Measurements from ENCODE around the gene TMEM35A. TPM values are rescaled to one million over a fixed set of nuclear protein-coding genes. Genes with fewer than 3 reads are reported as not detected.
A peak's percentile ranks its signal among the peaks of the same experiment; 100 is the strongest.
"Not testable (repeated sequence)": the region's sequence is repeated elsewhere in the genome, so short reads cannot be mapped to it uniquely, and the experiment has no call there.

The TMEM35A gene, protein sequence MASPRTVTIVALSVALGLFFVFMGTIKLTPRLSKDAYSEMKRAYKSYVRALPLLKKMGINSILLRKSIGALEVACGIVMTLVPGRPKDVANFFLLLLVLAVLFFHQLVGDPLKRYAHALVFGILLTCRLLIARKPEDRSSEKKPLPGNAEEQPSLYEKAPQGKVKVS
- not detected for total RNA-seq

DNA sequence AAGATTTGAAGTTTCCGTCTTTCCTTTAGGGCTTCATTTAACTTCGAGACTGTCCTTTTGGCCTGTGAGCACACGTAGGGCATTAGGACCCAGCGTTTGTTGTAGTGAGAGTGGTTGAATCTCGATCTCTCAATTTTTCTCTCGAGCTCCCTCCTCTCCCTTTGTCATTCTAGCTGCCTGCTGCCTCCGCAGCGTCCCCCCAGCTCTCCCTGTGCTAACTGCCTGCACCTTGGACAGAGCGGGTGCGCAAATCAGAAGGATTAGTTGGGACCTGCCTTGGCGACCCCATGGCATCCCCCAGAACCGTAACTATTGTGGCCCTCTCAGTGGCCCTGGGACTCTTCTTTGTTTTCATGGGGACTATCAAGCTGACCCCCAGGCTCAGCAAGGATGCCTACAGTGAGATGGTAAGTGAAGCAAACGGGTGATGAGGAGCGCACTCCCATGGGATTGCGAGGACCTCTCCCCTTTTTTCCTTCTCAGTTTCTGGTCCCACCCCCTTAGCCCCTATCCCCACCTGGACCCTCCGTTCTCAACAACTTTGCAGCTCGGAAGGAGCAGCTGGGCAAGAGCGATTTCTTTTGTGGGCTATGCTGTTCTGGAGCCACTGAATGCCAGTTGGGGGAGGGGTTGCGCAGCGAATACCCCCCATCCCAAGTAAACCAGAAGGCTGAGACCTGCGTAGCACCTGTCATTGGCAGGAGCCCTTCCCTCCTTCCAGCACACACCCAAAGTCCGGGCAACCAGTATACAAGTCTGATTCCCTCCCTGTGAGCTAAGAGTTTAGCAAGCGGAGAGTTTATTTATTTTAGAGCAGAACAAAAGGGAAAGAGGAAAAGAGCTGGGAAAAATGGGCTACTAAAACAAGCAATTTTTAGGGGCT, at the start of gene TMEM35A:
Gene TMEM35A, plus strand, starts transcription at position 164 of the 883 bp plus-strand sequence. Its CDS starts 124 bp downstream, at position 288.
- Mint-ChIP-seq H3K9me3 (no peaks in the 10 kb centered on the region), H3K4me3 (no peak within 1 kb of the TSS), H3K27me3 (peaks cover 14 to 30% of the 10 kb centered on the region in 2 donors), H3K4me1 (ENCODE audit: low read depth in 2 of 2) (peaks cover 0 to 5% of the 10 kb centered on the region in 2 donors), H3K36me3 (no peaks in the 10 kb centered on the region), H3K27ac (no peak within 1 kb of the TSS)
- peak in 1 of 2 donors; percentile 40 for ATAC-seq
- no peak for DNase-seq (ENCODE audit: low spot score)

DNA sequence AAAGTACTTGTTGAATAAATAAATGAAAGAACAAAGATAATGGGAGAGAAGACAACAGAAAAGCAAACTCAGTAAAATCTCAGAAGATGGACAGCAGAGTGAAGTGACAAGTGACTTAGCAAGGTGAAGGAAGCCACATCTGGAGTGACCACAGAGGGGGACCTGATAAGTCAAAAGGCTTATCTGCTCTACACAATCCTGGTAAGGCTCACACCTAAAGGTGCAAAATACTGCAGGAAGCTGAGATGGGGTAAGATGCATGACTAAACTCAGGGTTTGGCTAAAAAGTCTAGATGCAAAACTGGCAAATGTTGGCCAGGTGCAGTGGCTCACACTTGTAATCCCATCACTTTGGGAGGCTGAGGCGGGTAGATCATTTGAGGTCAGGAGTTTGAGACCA, 49.0 kb upstream of the TMEM35A start:
- Mint-ChIP-seq H3K27ac (peak overlapping the region; percentile 33 to 36), H3K36me3 (peaks cover 32% of the 10 kb centered on the region), H3K4me3 (no peak overlapping the region), H3K9me3 (no peaks in the 10 kb centered on the region), H3K4me1 (ENCODE audit: low read depth in 2 of 2) (peaks cover 17 to 21% of the 10 kb centered on the region in 2 donors), H3K27me3 (peaks cover 0 to 5% of the 10 kb centered on the region in 2 donors)
- no peak for DNase-seq (ENCODE audit: low spot score)
- peak; percentile 63 to 65 for ATAC-seq

DNA sequence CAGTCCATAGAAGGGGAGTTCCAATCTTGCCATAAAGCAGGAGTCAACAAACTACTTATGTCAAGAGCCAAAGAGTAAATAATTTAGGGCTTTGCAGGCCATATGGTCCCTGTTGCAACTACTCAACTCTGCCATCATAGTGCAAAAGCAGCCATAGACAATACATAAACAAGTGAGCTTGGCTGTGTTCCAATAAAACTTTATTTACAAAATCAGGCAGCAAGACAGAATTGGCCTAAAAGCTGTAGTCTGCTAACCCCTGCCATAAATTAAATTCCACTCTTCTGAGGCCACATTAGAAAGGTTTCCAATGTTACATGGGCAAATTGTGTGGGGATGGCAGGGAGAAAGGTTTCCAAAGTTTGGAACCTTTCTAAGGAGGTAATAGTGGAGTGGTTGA, 41.4 kb upstream of the TMEM35A start:
- peaks cover 11% of the 10 kb centered on the region for H3K36me3 Mint-ChIP-seq
- no peaks in the 10 kb centered on the region for H3K27me3 Mint-ChIP-seq
- H3K9me3 Mint-ChIP-seq: no peaks in the 10 kb centered on the region
- H3K4me1 Mint-ChIP-seq (ENCODE audit: low read depth in 2 of 2): no peaks in the 10 kb centered on the region
- no peak overlapping the region for H3K4me3 Mint-ChIP-seq
- H3K27ac Mint-ChIP-seq: no peak overlapping the region
- ATAC-seq (no peak), DNase-seq (ENCODE audit: low spot score) (no peak)

DNA sequence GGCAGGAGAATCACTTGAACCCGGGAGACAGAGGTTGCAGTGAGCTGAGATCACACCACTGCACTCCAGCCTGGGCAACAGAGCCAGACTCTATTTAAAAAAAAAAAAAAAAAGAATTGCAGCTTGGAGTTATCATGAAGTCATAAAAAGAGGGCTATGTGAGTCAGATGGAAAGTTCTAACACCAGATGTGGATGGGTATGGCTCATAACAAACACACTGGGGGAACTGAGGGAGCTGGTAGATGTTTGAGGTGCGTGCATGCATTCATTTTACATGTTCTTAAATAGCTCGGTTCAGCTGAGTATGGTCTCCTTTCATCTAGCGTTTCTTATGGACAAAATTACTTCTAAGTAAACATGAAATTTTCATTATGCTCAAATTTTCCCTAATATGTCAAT, 38.5 kb upstream of the TMEM35A start:
- no peaks in the 10 kb centered on the region for H3K27me3 Mint-ChIP-seq
- peak in 1 of 2 donors; percentile 69 for ATAC-seq
- H3K36me3 Mint-ChIP-seq: peaks cover 9% of the 10 kb centered on the region
- no peaks in the 10 kb centered on the region for H3K9me3 Mint-ChIP-seq
- DNase-seq (ENCODE audit: low spot score): no peak
- H3K27ac Mint-ChIP-seq: no peak overlapping the region
- no peak overlapping the region for H3K4me3 Mint-ChIP-seq
- peaks cover 0 to 7% of the 10 kb centered on the region in 2 donors for H3K4me1 Mint-ChIP-seq (ENCODE audit: low read depth in 2 of 2)

DNA sequence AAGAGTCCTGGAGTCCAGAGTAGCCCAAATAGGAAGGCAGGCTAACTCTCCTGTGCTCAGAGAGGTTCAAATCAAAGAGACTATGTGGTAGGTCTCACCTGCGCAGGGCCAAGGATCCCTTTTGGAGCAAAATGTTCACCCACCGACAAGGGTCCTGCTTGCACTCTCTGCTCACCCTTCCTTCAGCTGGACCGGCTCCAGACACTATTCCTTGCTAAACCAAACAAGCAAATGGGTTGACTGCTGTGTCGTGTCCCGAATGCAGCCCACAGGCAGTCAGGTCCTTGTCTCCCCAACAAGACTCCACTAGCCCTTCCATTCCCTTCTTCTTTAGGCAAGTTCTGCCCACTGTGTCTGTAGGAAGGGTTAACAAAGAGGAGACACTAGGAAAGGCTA, 27.5 kb upstream of the TMEM35A start:
- peak overlapping the region; percentile 91 to 96 for H3K27ac Mint-ChIP-seq

DNA sequence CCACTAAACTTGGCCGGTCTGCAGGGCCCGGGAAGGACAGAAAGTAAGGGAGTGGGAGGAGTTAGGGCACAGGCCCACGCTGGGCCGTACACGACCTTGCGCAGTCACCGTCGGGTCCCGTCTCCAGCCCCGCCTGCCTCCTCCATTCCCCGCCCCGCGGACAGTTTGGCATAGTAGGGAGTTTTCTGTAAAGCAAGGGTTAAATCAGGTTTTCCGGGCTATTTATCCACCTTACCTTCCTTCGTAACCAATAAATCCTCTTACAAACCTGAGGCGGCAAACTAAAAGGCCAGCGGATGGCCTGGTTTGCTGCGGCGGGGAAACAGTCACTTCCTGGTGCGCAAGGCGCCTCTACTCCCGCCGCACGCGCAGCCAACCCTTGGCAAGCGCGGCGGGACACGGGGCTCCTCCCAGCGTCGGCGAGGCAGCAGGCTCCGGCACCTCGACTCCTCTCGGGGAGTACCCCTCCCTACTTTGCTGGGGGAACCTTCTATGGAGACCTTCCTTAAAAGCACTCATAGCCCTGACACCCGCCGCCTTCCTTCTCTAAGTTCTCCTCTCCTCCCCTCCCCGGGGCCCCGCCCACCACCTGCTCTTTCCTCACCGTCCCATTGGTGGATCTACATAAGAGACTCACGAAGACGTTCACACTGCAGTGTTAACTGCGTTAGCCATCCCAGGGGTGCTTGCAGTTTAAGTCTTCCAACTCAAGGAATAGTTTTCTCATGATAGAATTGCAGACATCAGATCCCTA, 27.0 kb upstream of the TMEM35A start, which contains the start of gene TRMT2B:
Gene TRMT2B, minus strand, starts transcription at position 563 of the 754 bp plus-strand sequence. CDS start 9,822 bp downstream, outside the sequence.
- ATAC-seq: peak; percentile 94
- Mint-ChIP-seq H3K27me3 (peaks cover 0 to 1% of the 10 kb centered on the region in 2 donors), H3K27ac (peak within 1 kb of the TSS; percentile 91 to 96), H3K36me3 (peaks cover 1% of the 10 kb centered on the region), H3K4me1 (ENCODE audit: low read depth in 2 of 2) (peaks cover 12 to 19% of the 10 kb centered on the region in 2 donors), H3K9me3 (no peaks in the 10 kb centered on the region), H3K4me3 (peak within 1 kb of the TSS; percentile 89)
- DNase-seq (ENCODE audit: low spot score): peak; percentile 77

More for the DNA sequence above, 27.5 kb upstream of the TMEM35A start:
- DNase-seq (ENCODE audit: low spot score) (no peak), ATAC-seq (no peak)
- H3K27me3 Mint-ChIP-seq: no peaks in the 10 kb centered on the region
- peak overlapping the region; percentile 89 for H3K4me3 Mint-ChIP-seq
- no peaks in the 10 kb centered on the region for H3K36me3 Mint-ChIP-seq
- peaks cover 8 to 18% of the 10 kb centered on the region in 2 donors for H3K4me1 Mint-ChIP-seq (ENCODE audit: low read depth in 2 of 2)
- no peaks in the 10 kb centered on the region for H3K9me3 Mint-ChIP-seq

DNA sequence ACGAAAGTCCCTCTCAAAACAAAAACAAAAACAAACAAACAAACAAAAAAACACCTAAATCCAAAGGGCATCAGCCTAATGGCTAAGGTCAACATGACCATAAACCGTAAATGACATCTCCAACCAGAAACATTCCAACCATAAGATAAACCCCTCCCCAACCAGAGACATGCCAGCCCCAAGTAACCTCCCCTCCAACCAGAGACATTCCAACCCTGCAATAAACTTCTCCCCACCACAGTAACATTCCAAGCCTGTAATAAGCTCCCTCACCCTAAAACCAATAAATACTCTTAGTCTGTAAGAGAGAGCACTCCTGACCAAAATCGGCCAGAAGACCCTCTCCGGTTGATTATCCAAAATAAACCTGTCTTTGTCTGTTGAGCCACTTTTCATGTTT, 22.1 kb upstream of the TMEM35A start:
- peaks cover 10 to 11% of the 10 kb centered on the region in 2 donors for H3K4me1 Mint-ChIP-seq (ENCODE audit: low read depth in 2 of 2)
- H3K9me3 Mint-ChIP-seq; ATAC-seq; H3K36me3 Mint-ChIP-seq; DNase-seq (ENCODE audit: low spot score): not testable (repeated sequence)
- peak overlapping the region in 1 of 2 donors; percentile 36 for H3K27ac Mint-ChIP-seq
- peaks cover 0 to 12% of the 10 kb centered on the region in 2 donors for H3K27me3 Mint-ChIP-seq
- peak overlapping the region; percentile 54 for H3K4me3 Mint-ChIP-seq

DNA sequence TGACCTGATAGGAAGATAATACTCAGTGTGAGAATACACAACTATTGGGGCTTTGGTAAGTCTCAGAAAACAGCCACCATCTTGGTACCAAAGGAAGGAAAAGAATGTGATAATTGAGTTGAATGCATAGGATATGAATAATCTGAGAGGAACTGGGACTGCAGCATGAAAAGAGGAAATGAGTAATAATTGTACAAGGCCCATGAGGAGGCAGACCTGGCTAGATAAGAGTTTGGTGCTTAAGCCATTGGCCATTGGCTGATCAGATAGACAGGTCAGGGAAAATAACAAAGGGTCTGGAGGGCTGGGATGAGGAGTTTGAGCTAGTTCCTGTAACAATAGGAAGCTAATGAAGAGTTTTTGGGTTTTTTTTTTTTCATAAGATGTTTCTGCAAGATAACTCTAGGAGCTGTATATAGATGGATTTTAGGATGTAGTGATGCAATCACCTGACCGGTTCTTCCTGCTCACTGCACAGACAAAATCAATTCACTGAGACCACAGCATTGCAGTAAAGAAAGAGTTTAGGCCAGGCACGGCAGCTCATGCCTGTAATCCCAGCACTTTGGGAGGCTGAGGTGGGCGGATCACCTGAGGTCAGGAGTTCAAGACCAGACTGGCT, 21.5 kb upstream of the TMEM35A start:
- H3K27ac Mint-ChIP-seq: peak overlapping the region in 1 of 2 donors; percentile 36
- H3K27me3 Mint-ChIP-seq: peaks cover 0 to 12% of the 10 kb centered on the region in 2 donors
- peaks cover 7 to 11% of the 10 kb centered on the region in 2 donors for H3K4me1 Mint-ChIP-seq (ENCODE audit: low read depth in 2 of 2)
- H3K36me3 Mint-ChIP-seq: peaks cover 5% of the 10 kb centered on the region
- peak in 1 of 2 donors; percentile 74 for ATAC-seq
- no peak for DNase-seq (ENCODE audit: low spot score)
- H3K9me3 Mint-ChIP-seq: no peaks in the 10 kb centered on the region
- H3K4me3 Mint-ChIP-seq: peak overlapping the region; percentile 54

DNA sequence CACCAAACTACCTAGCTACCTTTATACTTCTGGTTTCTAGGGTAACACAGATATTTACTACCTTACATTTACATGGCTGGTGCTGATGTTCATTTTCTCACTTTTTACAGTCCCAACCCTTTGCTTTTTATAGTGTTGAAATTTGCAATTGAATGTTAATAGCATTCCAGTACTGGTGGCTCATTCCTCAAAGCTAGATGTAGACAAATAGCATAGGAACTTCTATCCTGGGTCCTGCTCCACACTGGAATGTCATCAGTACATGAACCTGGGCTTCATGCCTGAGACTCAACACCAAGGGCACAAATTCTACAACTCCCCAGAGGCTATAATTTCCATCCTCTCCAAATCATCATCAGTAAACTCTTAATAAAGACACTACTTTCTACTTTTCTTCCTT, 16.5 kb upstream of the TMEM35A start:
- no peak overlapping the region for H3K27ac Mint-ChIP-seq
- ATAC-seq: no peak

DNA sequence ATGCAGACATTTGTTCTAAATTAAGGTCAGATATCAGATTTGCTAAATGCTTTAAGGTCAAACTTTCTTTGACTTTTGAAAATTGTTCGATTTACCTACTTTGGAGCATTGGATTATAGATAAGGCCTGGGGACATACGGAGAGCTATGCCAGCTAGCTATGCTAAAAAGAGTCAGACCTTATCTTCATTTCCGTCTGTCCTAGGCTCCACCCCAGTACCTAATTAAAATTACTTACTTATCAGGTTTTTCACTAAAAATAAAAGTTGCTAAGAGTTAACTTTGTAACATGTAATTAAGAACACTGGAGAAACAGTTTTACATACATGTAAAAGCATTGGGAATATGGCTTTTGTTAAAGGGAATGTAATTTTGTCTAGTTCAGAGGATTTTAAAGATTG, 7.1 kb upstream of the TMEM35A start:
- H3K9me3 Mint-ChIP-seq: no peaks in the 10 kb centered on the region
- no peak overlapping the region for H3K4me3 Mint-ChIP-seq
- no peaks in the 10 kb centered on the region for H3K27me3 Mint-ChIP-seq
- no peaks in the 10 kb centered on the region for H3K36me3 Mint-ChIP-seq
- ATAC-seq (no peak), DNase-seq (ENCODE audit: low spot score) (no peak)
- no peak overlapping the region for H3K27ac Mint-ChIP-seq
- no peaks in the 10 kb centered on the region for H3K4me1 Mint-ChIP-seq (ENCODE audit: low read depth in 2 of 2)

More for the DNA sequence above, 16.5 kb upstream of the TMEM35A start:
- peaks cover 2 to 3% of the 10 kb centered on the region in 2 donors for H3K4me1 Mint-ChIP-seq (ENCODE audit: low read depth in 2 of 2)
- no peak overlapping the region for H3K4me3 Mint-ChIP-seq
- no peaks in the 10 kb centered on the region for H3K9me3 Mint-ChIP-seq
- DNase-seq (ENCODE audit: low spot score): no peak
- H3K27me3 Mint-ChIP-seq: peaks cover 0 to 11% of the 10 kb centered on the region in 2 donors
- no peaks in the 10 kb centered on the region for H3K36me3 Mint-ChIP-seq

DNA sequence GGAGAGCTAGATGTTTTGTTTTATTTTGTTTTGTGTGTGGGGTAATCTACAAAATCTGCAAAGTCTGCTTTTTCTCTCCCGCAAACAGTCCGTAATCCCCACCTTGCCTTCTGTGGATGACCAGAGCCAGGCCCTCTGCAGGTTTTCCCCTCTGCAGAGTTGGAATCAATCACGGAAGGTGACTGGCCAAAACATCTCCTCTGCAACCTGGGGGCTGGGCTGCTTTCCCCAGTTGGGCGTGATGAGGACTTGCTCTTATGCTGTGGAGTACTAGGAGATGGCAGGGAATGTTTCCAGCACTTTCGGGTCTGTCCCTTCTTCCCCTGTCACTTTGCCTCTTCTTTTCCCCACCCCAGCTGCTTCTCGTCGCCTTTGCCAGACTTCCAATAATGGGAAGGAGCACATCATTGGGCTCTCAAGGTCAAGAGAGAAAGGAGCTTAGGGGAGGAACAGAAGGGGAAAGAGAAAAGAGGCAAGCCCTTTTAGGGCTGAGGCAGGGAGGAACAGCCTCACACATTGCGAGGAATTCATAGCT, 1.1 kb downstream of the TMEM35A start:
- ATAC-seq: no peak
- no peak overlapping the region for H3K4me3 Mint-ChIP-seq
- H3K4me1 Mint-ChIP-seq (ENCODE audit: low read depth in 2 of 2): peaks cover 0 to 5% of the 10 kb centered on the region in 2 donors
- H3K27ac Mint-ChIP-seq: no peak overlapping the region
- H3K36me3 Mint-ChIP-seq: no peaks in the 10 kb centered on the region
- no peaks in the 10 kb centered on the region for H3K9me3 Mint-ChIP-seq
- H3K27me3 Mint-ChIP-seq: peaks cover 14 to 32% of the 10 kb centered on the region in 2 donors
- DNase-seq (ENCODE audit: low spot score): no peak

DNA sequence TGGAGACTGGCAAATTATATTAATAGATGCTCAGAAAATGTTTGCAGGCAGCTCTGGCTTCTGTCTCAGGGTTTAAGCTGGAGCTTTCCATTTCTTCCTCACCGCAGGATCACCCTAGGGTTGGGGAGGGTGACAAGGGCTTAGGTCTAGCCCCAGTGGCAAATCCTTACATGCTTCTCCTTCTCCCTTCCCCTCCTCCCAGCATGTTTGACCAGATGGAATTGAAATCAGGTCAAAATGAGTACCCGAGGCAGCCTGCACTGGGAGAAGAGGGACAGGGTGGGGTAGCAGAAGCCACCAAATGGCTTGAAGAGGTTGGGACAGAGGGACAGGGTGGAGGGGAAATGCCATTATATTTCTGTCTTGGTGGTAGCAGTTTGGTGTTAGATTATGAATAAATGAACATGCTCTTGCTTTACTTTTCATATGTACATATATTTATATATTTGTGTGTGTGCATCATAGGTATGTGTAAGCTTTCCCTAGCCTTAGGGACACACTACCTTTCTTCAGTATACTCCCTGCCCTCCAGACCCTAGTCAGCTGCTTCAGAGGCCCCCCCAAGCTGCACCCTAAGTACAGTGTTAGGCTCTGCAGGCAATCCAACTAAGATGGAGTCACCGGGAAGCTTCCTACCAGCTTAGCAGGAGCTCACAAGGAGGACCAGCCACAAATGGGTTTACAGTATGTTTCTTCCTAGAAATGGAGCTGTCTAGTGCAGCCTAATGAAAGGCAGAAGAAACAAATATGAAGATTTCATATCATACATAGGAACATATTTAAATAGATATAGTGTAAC, 1.8 kb downstream of the TMEM35A start:
- ATAC-seq: peak in 1 of 2 donors; percentile 36
- Mint-ChIP-seq H3K27me3 (peaks cover 14 to 33% of the 10 kb centered on the region in 2 donors), H3K4me1 (ENCODE audit: low read depth in 2 of 2) (peaks cover 0 to 5% of the 10 kb centered on the region in 2 donors), H3K36me3 (no peaks in the 10 kb centered on the region), H3K4me3 (no peak overlapping the region), H3K9me3 (no peaks in the 10 kb centered on the region), H3K27ac (no peak overlapping the region)
- no peak for DNase-seq (ENCODE audit: low spot score)

Data from natural killer cell treated with Interleukin-12 subunit alpha and Interleukin-12 subunit beta and Interleukin-15 and Interleukin-18, amount 100 ng/mL, for 72 hours (primary cell).